Caco-2 (cell line): ENCODE data around the gene TMEM203. TPM values are rescaled to one million over a fixed set of nuclear protein-coding genes. Genes with fewer than 3 reads are reported as not detected.

Experiments
- BruUV-seq: library from RNA; stranded (reverse); fragments of 400-500 nt; replicated peaks from 2 replicates; lab custom pipeline; 2021; lab: Mats Ljungman, UMichigan
- CTCF ChIA-PET: fragments of 300-600 bp; sonication (Branson Sonifier 250); formaldehyde crosslinking; loops from one replicate; lab custom pipeline; 2022; ENCODE audit warnings: antibody characterized with exemption; lab: Charles Lee
- POLR2A ChIA-PET: fragments of 300-600 bp; sonication (Branson Sonifier 250); formaldehyde crosslinking; loops from one replicate; lab custom pipeline; 2022; ENCODE audit warnings: antibody characterized with exemption; lab: Charles Lee
- DNase-seq, 2 experiments: peaks; one replicate each; pipeline versions ENCODE4 v3.0.0 to v3.0.0-alpha.2; 2020 to 2022
- H3K27me3 ChIP-seq: replicated peaks from 2 replicates; pipeline ENCODE4 v1.6.0; 2011; ENCODE audit warnings: low read length; ENCODE audit not compliant: control insufficient read depth, insufficient read depth
- H3K36me3 ChIP-seq: 2 replicates; pipeline ENCODE4 v1.5.1; 2011; ENCODE audit warnings: low read length; ENCODE audit not compliant: control insufficient read depth, insufficient read depth
- H3K4me1 ChIP-seq: fragments of 250-450 bp; sonication (Bioruptor Pico); 2 replicates; pipeline ENCODE4 v1.5.1; 2020; ENCODE audit warnings: mild to moderate bottlenecking
- H3K4me3 ChIP-seq: 2 replicates; pipeline ENCODE4 v1.5.1; 2011; ENCODE audit warnings: low read depth, mild to moderate bottlenecking, control low read depth, low read length
- H3K9me3 ChIP-seq: fragments of 250-450 bp; sonication (Bioruptor Pico); 2 replicates; pipeline ENCODE4 v1.5.1; 2020; ENCODE audit warnings: mild to moderate bottlenecking, moderate library complexity
- H3K27ac Mint-ChIP-seq: one replicate; pipeline ENCODE4 v1.8.0; 2022; ENCODE audit warnings: mixed read lengths; ENCODE audit not compliant: unreplicated experiment
- H3K27me3 Mint-ChIP-seq: one replicate; pipeline ENCODE4 v1.8.0; 2022; ENCODE audit warnings: mixed read lengths; ENCODE audit not compliant: insufficient read depth, unreplicated experiment
- H3K36me3 Mint-ChIP-seq: one replicate; pipeline ENCODE4 v1.8.0; 2022; ENCODE audit warnings: mild to moderate bottlenecking, mixed read lengths; ENCODE audit not compliant: insufficient read depth, unreplicated experiment
- H3K4me1 Mint-ChIP-seq: one replicate; pipeline ENCODE4 v1.8.0; 2022; ENCODE audit warnings: low read depth, mixed read lengths; ENCODE audit not compliant: unreplicated experiment
- H3K4me3 Mint-ChIP-seq: one replicate; pipeline ENCODE4 v1.8.0; 2022; ENCODE audit warnings: mild to moderate bottlenecking, moderate library complexity, mixed read lengths; ENCODE audit not compliant: unreplicated experiment
- H3K9me3 Mint-ChIP-seq: one replicate; pipeline ENCODE4 v1.8.0; 2022; ENCODE audit warnings: mixed read lengths; ENCODE audit not compliant: unreplicated experiment
- intact Hi-C: fragments of 100-400 bp; cut with micrococcal nuclease; formaldehyde crosslinking; loops from one replicate; pipeline ENCODE4 v1.10.0; 2022; ENCODE audit not compliant: unreplicated experiment
- total RNA-seq: library from RNA; stranded (reverse); gene quantifications from 2 replicates; pipeline ENCODE4 v1.2.3, GENCODE V29; 2022
- TF ChIP-seq, protein P1 (sequence below), 2 experiments: fragments of 200-600 bp in 1 of 2; IDR thresholded peaks; 1 replicate in 1 of 2; 2 replicates in 1 of 2; pipeline versions ENCODE4 v1.5.1 to v1.8.0; 2011 to 2022; ENCODE audit warnings: antibody characterized with exemption in 1 of 2, control low read depth in 1 of 2, inconsistent platforms in 1 of 2, low read depth in 1 of 2, low read length in 1 of 2, mild to moderate bottlenecking in 1 of 2, moderate library complexity in 1 of 2; ENCODE audit not compliant: insufficient read depth in 1 of 2, severe bottlenecking in 1 of 2, unreplicated experiment in 1 of 2

Gene TMEM203
- total RNA-seq, 1 experiment from 2014 or later: 38.4 TPM

DNA sequence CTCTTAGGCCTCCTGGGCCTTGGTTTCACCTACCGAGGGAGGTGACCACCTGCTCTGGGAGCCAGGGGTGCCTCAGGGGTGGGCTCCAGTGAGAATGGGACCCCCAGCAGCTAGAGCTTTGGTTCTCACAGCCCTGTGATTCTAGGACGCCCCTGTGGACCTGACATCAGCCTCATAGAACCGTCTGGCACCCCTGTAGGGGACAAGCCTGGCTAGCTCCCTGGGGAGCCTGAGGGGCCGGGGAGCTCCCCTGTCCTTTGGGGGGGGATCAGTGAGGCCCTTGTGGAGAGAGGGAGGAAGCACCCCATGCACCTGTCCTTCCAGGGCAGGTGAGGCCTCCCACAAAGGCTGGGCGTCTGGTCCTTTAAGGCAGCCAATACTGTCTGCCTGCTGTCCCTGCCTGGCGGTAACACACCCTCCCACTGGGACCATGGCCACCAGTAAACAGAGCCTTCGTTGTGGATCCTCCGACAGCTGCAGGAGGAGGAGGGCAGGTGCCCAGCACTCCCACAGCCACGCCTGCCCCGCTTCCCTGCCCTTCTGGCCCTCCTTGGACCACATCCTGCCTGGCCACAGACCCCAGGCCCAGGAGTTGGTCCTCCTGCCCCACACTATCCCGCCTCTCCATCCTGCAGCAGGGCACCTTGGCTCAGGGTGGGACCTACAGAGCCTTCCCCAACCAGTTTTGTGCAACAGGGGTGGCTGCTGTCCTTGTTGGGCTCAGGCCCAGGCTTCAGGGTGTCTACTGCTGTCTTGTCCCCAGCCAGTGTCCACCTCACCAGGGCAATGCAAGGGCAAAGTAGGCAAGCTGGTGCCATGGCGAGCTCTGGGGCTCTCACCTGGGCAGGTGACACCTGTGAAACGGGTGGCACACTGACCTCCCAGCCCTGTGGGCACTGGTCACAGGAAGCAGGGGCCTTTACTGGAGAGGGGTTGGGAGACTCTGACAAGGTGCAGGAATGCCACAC lies 32.6 kb upstream of the TMEM203 start:
- Histone ChIP-seq H3K4me3 (no peak overlapping the region), H3K36me3 (0 out of 2 replicates have a peak, but pooled peaks cover 2% of the 10 kb centered on the region), H3K9me3 (no peaks in the 10 kb centered on the region), H3K4me1 (peaks cover 28% of the 10 kb centered on the region), H3K27me3 (no peaks in the 10 kb centered on the region)
- no peak overlapping the region for H3K27ac Mint-ChIP-seq
- TF ChIP-seq, protein P1, sequence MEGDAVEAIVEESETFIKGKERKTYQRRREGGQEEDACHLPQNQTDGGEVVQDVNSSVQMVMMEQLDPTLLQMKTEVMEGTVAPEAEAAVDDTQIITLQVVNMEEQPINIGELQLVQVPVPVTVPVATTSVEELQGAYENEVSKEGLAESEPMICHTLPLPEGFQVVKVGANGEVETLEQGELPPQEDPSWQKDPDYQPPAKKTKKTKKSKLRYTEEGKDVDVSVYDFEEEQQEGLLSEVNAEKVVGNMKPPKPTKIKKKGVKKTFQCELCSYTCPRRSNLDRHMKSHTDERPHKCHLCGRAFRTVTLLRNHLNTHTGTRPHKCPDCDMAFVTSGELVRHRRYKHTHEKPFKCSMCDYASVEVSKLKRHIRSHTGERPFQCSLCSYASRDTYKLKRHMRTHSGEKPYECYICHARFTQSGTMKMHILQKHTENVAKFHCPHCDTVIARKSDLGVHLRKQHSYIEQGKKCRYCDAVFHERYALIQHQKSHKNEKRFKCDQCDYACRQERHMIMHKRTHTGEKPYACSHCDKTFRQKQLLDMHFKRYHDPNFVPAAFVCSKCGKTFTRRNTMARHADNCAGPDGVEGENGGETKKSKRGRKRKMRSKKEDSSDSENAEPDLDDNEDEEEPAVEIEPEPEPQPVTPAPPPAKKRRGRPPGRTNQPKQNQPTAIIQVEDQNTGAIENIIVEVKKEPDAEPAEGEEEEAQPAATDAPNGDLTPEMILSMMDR (IDR thresholded peaks at IDR 0.05; ENCODE audit: insufficient read depth in 1 of 2, low read depth in 1 of 2, low read length in 1 of 2, severe bottlenecking in 1 of 2, unreplicated experiment in 1 of 2): no peak
- peaks cover 47% of the 10 kb centered on the region for H3K36me3 Mint-ChIP-seq
- H3K4me3 Mint-ChIP-seq: no peak overlapping the region
- H3K9me3 Mint-ChIP-seq: no peaks in the 10 kb centered on the region
- DNase-seq: no peak
- peaks cover 3% of the 10 kb centered on the region for H3K27me3 Mint-ChIP-seq
- ChIA-PET CTCF (interaction anchor here (1.5 kb wide), 1 partner anchor 15 kb away, joined by 3 read pairs; no protein-coding TSS in a partner anchor), POLR2A (no interaction called here)
- H3K4me1 Mint-ChIP-seq: peaks cover 13% of the 10 kb centered on the region
- BruUV-seq: no TSS peak
- intact Hi-C loops: loop anchor here (5.0 kb wide), 1 partner anchor 36 kb away; the partner anchor contains the start of gene TPRN

GRCh38 chr9:137236936-137237421 lies 31.5 kb upstream of the TMEM203 start:
- Mint-ChIP-seq H3K9me3 (no peaks in the 10 kb centered on the region), H3K4me1 (peaks cover 13% of the 10 kb centered on the region), H3K36me3 (peaks cover 36% of the 10 kb centered on the region), H3K27ac (no peak overlapping the region), H3K4me3 (no peak overlapping the region), H3K27me3 (peaks cover 3% of the 10 kb centered on the region)
- no peaks in the 10 kb centered on the region for H3K27me3 ChIP-seq
- intact Hi-C loops: loop anchor here (1.0 to 5.0 kb wide), 2 partner anchors 10 to 35 kb away; partner anchors contain the start of genes RNF224 and TPRN
- no peak overlapping the region for H3K4me3 ChIP-seq
- TF ChIP-seq, protein P1 (IDR thresholded peaks at IDR 0.05; ENCODE audit: insufficient read depth in 1 of 2, low read depth in 1 of 2, low read length in 1 of 2, severe bottlenecking in 1 of 2, unreplicated experiment in 1 of 2): no peak
- POLR2A ChIA-PET: interaction anchor here (0.5 to 1.1 kb wide), 6 partner anchors 10 to 190 kb away, joined by 3 to 9 read pairs (median 4); partner anchors contain the start of gene RNF224
- no peaks in the 10 kb centered on the region for H3K9me3 ChIP-seq
- CTCF ChIA-PET: interaction anchor here (0.5 to 1.5 kb wide), 43 partner anchors 10 to 437 kb away, joined by 3 to 27 read pairs (median 4); partner anchors contain the start of genes ANAPC2, ENTPD8, LRRC26 and MAN1B1
- no TSS peak for BruUV-seq
- H3K4me1 ChIP-seq: peaks cover 17% of the 10 kb centered on the region
- H3K36me3 ChIP-seq: no peaks in the 10 kb centered on the region
- DNase-seq: no peak
